ENCODE data around the gene HLA-DQA1.

DNA sequence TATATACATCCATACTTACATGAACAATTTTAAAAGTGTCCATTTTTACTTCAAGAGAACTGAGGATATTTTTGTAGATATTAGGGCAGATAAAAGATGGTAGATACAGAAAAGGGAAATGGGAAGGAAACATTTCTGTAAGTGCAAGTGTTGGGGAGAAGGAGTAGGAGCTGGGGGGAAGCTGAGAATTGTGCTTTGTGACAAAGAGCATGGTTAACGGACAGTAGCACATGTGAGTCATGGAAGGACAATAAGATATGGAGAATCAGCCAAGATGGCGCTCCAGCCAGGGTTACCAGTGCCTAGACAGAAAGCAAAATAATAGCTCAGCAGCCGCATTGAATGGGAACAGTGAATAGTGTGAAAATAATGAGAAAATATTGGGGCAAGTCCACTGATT lies 34.8 kb upstream of the HLA-DQA1 start:
- TF ChIP-seq POLR2AphosphoS5 (IDR thresholded peaks at IDR 0.05; ENCODE audit: low read depth, low read length) = no peak
- no peak for TF ChIP-seq SIN3A (IDR thresholded peaks at IDR 0.05; ENCODE audit: borderline replicate concordance, insufficient read depth, low read length)

Data from PFSK-1 (cell line).